Small intestine (tissue), 7 donors: ENCODE measurements around the gene CNIH2. TPM values are rescaled to one million over a fixed set of nuclear protein-coding genes. Genes with fewer than 3 reads are reported as not detected.

Experiments
- DNase-seq, 2 donors: peaks; one replicate each; pipeline versions ENCODE4 v3.0.0 to v3.0.0-alpha.2; 2013
- FAIRE-seq: peaks from 2 replicates; lab custom pipeline; 2012; peaks lifted over from hg19 to GRCh38; lab: Jason Lieb, UNC
- H3K27ac ChIP-seq, 3 donors: one replicate each; pipeline ENCODE4 v1.5.1; 2013; ENCODE audit warnings: low read length in 2 of 3, mild to moderate bottlenecking in 2 of 3, control low read depth in 1 of 3, inconsistent platforms in 1 of 3, low read depth in 1 of 3, moderate library complexity in 1 of 3
- H3K27me3 ChIP-seq, 3 donors: one replicate each; pipeline ENCODE4 v1.6.1; 2013; ENCODE audit warnings: low read length in 3 of 3, inconsistent platforms in 1 of 3; ENCODE audit not compliant: control insufficient read depth in 3 of 3, insufficient read depth in 3 of 3
- H3K36me3 ChIP-seq, 3 donors: one replicate each; pipeline ENCODE4 v1.6.1; 2013; ENCODE audit warnings: low read length in 3 of 3, inconsistent platforms in 1 of 3, low read depth in 1 of 3, mild to moderate bottlenecking in 1 of 3, moderate library complexity in 1 of 3; ENCODE audit not compliant: control insufficient read depth in 3 of 3, insufficient read depth in 2 of 3
- H3K4me1 ChIP-seq, 3 donors: one replicate each; pipeline ENCODE4 v1.6.1; 2013; ENCODE audit warnings: low read length in 2 of 3, inconsistent platforms in 1 of 3, low read depth in 1 of 3, mild to moderate bottlenecking in 1 of 3, moderate library complexity in 1 of 3; ENCODE audit not compliant: control insufficient read depth in 3 of 3, insufficient read depth in 2 of 3
- H3K4me3 ChIP-seq, 3 donors: one replicate each; pipeline ENCODE4 v1.5.1; 2013; ENCODE audit warnings: low read length in 3 of 3, control low read depth in 1 of 3, inconsistent platforms in 1 of 3, low read depth in 1 of 3, mild to moderate bottlenecking in 1 of 3, moderate library complexity in 1 of 3
- H3K9me3 ChIP-seq, 2 donors: one replicate each; pipeline ENCODE4 v1.6.1; 2013; ENCODE audit warnings: low read depth in 1 of 2, low read length in 1 of 2; ENCODE audit not compliant: control insufficient read depth in 2 of 2, insufficient read depth in 1 of 2
- WGBS, 3 donors: extraction: QIAGEN DNeasy Blood & Tissue Kit; methylation state at CpG; one replicate each; pipeline ENCODE4 v1.1.7; 2013; 5-methylcytosine and 5-hydroxymethylcytosine counted together
- polyA plus RNA-seq, 4 donors: library from polyadenylated mRNA; stranded (reverse) in 3 of 4; unstranded in 1 of 4; fragments of 200-250 nt in 3 of 4; fragments of 120-200 nt in 1 of 4; gene quantifications; one replicate each; pipeline versions ENCODE4 v1.2.1 to v1.2.3, GENCODE V29; 2013
- donor health status: healthy with polysubstance abuse.
- donor health status: control.
- donor health status: control.
- donor health status: Bipolar disorder and iron deficiency.
- donor health status: healthy.

CNIH2 gene
- polyA plus RNA-seq, 4 donors, result 0.81 to 3.4 (median 0.99) TPM

DNA sequence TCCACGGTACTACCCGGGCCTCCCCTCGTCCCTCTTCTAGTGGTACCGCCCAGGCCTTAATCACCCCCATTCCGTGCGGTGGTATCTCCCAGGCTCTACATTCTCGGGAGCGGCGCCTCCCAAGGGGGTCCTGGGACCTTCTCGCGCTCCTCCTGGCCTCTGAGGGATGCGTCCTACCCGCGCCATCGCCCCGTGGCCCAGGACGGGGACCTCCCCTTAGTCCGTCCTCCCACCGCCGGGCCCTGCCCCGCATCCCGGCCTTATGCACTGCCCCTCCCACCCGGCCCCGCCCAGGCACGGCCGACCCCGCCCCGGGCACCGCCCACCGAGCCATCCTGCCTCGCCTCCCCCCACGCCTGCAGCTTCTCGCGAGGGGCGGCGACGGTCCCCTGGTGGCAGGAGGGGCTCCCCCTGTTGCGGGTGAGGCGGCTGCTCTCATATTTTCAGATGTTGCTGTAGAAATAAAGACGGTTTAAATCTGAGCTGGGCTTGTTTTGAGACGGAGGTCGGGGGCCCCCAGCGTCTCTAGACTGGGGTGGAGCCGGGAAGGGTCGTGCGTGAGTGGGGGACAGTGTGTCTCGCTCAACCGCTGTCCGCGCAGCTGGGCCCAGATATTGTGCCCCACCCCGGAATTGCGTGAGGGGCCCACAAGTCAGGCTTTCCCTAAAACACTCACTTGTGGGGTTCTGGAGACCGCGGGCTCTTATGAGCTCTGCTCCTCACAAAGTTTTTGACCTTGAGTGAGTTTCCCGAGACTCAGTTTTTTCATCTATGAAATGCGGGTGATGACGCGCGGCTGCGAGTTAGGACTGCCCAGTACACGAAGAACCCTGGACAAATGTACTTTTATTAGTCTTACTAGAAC, 10.4 kb upstream of the CNIH2 start:
- 1 to 2% (median 1%) methylated on average over 51 to 61 of the region's 61 CpGs for WGBS, 3 donors
- DNase-seq (peak; percentile 82 to 93), FAIRE-seq (no peak)
- Histone ChIP-seq H3K27me3 (no peaks in the 10 kb centered on the region), H3K36me3 (peaks cover 3 to 67% (median 8%) of the 10 kb centered on the region in 3 donors), H3K9me3 (no peaks in the 10 kb centered on the region), H3K27ac (peak overlapping the region; percentile 78 to 95 (median 94)), H3K4me3 (peak overlapping the region; percentile 37 to 62 (median 61)), H3K4me1 (peaks cover 0 to 12% (median 0%) of the 10 kb centered on the region in 3 donors)

DNA sequence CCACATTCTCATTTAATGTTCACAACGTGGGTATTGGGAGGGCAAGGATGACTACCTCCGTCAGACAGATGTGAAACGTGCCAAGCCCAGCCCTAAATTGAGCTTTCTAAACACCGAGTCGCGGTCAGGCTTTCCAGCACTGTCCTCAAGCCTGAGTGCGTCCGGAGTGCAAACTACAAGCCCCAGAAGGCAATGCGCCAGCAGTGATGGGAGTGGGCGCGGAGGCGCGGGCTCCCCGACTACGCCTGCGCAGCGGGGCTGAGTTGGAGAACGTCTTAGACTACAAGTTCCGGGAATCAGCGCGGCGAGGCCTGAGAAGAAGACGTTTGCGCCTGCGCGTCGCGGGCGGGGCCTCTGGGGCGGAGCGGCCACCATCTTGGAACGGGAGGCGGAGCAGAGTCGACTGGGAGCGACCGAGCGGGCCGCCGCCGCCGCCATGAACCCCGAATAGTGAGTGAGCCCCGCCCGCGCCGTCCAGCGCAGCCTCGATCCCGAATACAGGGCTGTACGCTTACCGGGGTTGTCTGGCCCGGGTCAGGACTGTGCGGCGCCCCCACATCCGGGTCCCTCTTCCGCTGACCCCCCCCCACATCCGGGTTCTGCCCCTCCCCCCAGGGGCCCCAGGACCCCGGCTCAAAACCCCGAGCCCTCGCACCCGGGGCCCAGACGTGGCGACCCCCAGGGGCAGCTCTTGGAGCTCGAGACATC, 9.6 kb upstream of the CNIH2 start, which contains the start of gene RAB1B:
TSS of gene RAB1B (plus strand) at position 396 of the 708 bp plus-strand sequence. CDS start at position 437, 41 bp downstream.
- H3K36me3 ChIP-seq, result peaks cover 3 to 67% (median 14%) of the 10 kb centered on the region in 3 donors

DNA sequence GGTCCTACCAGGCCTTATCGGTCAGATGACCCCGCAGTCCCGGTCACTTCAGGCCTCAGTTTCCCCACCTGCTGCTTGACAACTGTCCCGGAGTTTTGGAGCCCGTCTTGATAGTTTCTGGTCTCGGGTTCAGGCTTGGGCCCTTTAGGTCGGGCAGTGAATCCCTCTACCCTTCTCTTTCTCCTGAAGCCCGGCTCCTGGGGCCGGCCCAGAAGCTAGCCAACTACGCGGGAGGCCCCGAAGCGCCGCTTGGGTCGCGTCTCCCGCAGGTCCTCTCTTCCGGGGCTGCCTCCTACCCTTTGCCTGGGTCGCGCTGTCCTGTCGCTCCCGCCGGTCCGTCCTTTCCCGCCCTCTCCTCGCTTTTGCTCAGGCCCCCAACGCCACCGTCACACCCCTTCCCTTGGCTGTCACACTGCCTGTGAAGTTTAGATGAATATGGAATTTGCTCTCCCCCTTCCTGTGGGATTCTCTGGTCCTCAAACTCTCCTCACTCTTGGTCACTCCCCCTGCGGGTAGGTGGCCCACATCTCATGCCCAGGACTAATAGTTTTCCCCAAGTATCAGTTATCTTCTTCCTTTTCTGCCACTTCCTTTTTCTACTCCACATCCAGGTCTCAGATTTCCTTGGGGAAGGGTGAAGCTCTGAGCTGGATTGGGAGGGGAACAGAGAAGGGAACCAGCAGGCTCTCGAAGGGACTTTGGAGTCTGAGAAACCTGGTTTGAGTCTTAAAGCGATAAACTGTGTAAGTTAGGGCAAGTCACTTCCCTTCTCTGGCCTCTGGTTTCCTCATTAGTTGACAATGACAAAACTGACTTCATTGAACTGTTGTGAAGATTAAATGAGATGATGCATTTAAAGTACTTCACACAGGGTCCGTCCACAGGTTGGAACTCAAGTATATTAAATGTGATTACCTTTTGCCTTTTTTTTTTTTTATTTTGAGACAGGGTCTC, 8.7 kb upstream of the CNIH2 start:
- DNase-seq (peak; percentile 51 to 63), FAIRE-seq (no peak)
- Histone ChIP-seq H3K27me3 (no peaks in the 10 kb centered on the region), H3K4me1 (peaks cover 0 to 12% (median 0%) of the 10 kb centered on the region in 3 donors), H3K36me3 (peaks cover 6 to 67% (median 16%) of the 10 kb centered on the region in 3 donors), H3K4me3 (peak overlapping the region; percentile 78 to 99 (median 88)), H3K27ac (peak overlapping the region; percentile 76 to 95 (median 94)), H3K9me3 (no peaks in the 10 kb centered on the region)
- 1 to 2% (median 1%) methylated on average over 32 of the region's 32 CpGs for WGBS, 3 donors

More for the DNA sequence above, 9.6 kb upstream of the CNIH2 start, which contains the start of gene RAB1B:
- no peaks in the 10 kb centered on the region for H3K27me3 ChIP-seq
- WGBS, 3 donors, result 0% methylated on average over 50 to 64 of the region's 64 CpGs
- H3K4me1 ChIP-seq, result peaks cover 0 to 12% (median 0%) of the 10 kb centered on the region in 3 donors
- no peaks in the 10 kb centered on the region for H3K9me3 ChIP-seq
- H3K4me3 ChIP-seq, result peak within 1 kb of the TSS; percentile 78 to 99 (median 88)
- DNase-seq, result peak; percentile 100
- H3K27ac ChIP-seq, result peak within 1 kb of the TSS; percentile 78 to 95 (median 94)
- FAIRE-seq, result no peak

DNA sequence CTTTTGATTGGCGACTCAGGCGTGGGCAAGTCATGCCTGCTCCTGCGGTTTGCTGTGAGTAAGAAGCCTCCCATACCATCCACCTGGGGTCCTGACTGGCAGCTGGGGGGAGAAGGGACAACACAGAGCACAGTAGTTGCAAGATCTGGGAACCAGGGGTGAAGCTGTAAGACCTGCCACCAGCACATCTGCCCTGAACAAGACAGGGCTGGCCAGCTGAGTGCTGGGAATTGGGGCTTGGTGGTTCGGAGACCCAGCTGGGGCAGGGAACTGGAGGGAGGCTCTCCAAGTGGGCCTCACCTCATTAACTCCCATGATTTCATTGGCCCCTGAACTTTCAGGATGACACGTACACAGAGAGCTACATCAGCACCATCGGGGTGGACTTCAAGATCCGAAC, 6.2 kb upstream of the CNIH2 start:
- peaks cover 0 to 9% (median 0%) of the 10 kb centered on the region in 3 donors for H3K4me1 ChIP-seq
- FAIRE-seq (no peak), DNase-seq (no peak)
- peaks cover 12 to 68% (median 29%) of the 10 kb centered on the region in 3 donors for H3K36me3 ChIP-seq
- no peak overlapping the region for H3K27ac ChIP-seq
- H3K4me3 ChIP-seq, result no peak overlapping the region
- WGBS, 3 donors, result 91 to 96% (median 93%) methylated on average over 7 of the region's 7 CpGs
- no peaks in the 10 kb centered on the region for H3K27me3 ChIP-seq
- H3K9me3 ChIP-seq, result no peaks in the 10 kb centered on the region

DNA sequence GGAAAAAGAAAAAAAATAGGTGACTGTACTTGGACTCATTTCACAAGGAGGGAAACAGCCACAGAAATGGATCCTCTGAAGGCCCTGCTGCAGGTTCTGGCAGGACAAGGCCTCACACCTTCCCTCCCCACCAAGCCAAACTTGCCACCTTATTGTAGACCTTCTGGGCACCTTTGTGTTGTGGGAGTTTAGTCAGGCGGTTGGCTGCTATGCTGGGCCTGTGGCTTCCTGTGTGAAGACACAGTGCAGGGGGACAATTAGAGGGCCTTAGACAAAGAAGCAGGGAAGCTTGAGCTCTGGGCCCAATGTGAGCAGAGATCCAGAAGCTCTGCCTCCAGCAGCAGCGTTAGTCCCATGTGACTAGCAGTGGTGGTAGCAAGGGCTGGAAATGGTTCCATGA, 5.4 kb upstream of the CNIH2 start:
- Histone ChIP-seq H3K9me3 (no peaks in the 10 kb centered on the region), H3K4me1 (peaks cover 0 to 9% (median under 1%) of the 10 kb centered on the region in 3 donors), H3K27ac (no peak overlapping the region), H3K4me3 (no peak overlapping the region), H3K27me3 (no peaks in the 10 kb centered on the region), H3K36me3 (peaks cover 12 to 74% (median 29%) of the 10 kb centered on the region in 3 donors)
- DNase-seq, result no peak
- 80 to 96% (median 81%) methylated on average over 2 of the region's 2 CpGs for WGBS, 3 donors
- no peak for FAIRE-seq

DNA sequence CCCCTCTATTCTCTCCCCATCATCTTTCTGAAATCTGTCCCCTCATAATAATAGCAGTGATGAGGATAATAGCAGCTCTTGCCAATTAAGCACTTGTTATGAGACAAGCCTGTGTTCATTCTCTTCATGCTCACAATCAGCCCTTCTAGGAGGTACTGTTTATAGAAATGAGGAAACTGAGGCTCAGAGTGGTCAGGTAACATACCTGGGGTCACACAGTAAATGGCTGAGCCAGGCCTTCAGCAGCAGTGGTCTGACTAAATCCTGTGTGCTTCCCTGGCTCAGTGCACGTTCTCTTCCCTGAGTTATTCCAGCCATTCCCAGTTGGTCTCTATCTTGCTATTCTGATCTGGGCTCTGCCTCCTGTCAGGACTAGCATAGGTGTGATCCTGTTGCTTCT, 3.8 kb upstream of the CNIH2 start:
- H3K4me1 ChIP-seq, result peaks cover 0 to 11% (median 1%) of the 10 kb centered on the region in 3 donors
- H3K27me3 ChIP-seq, result peaks cover 0 to 7% (median 0%) of the 10 kb centered on the region in 3 donors
- H3K36me3 ChIP-seq, result peaks cover 12 to 74% (median 29%) of the 10 kb centered on the region in 3 donors
- no peak overlapping the region for H3K4me3 ChIP-seq
- no peaks in the 10 kb centered on the region for H3K9me3 ChIP-seq
- 64 to 72% (median 71%) methylated on average over 1 of the region's 1 CpG for WGBS, 3 donors
- no peak overlapping the region for H3K27ac ChIP-seq
- DNase-seq (no peak), FAIRE-seq (no peak)

DNA sequence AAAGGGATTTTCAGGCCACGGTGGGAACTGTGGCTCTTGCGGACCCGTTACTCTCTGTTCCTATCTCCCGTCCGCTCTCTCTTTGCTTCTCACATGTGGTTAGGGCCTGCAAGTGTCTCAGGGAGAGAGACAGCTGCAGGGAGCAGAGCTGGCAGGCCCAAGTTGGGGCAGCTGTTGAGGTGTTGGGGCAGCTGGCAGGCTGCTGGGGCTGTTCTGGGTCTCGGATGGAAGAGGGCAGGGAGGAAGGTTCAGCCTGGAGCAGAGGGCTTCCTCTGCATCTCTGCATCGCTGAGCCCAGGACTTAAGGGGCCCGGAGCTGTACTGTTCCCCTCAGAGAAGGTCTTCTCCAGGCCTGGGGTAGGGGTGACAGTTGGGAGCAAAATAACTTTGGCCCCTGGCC, 2.6 kb upstream of the CNIH2 start:
- no peaks in the 10 kb centered on the region for H3K9me3 ChIP-seq
- H3K4me3 ChIP-seq, result no peak overlapping the region
- peaks cover 12 to 68% (median 29%) of the 10 kb centered on the region in 3 donors for H3K36me3 ChIP-seq
- peaks cover 0 to 14% (median 0%) of the 10 kb centered on the region in 3 donors for H3K27me3 ChIP-seq
- no peak overlapping the region for H3K27ac ChIP-seq
- WGBS, 3 donors, result 92 to 94% (median 94%) methylated on average over 8 of the region's 8 CpGs
- DNase-seq, result no peak
- peaks cover 0 to 6% (median 1%) of the 10 kb centered on the region in 3 donors for H3K4me1 ChIP-seq
- no peak for FAIRE-seq
